Peyer's patch (tissue), 4 donors: ENCODE results near the gene GTF2F2. TPM values are rescaled to one million over a fixed set of nuclear protein-coding genes. Genes with fewer than 3 reads are reported as not detected.

ENCODE experiments used
- DNase-seq, 3 donors: peaks; one replicate each; pipeline ENCODE4 v3.0.0-alpha.2; 2017 to 2019
- H3K27ac ChIP-seq, 4 donors: fragments of 200-600 bp; sonication (generic); one replicate each; pipeline ENCODE4 v1.5.1; 2016 to 2019
- H3K27me3 ChIP-seq, 2 donors: fragments of 200-600 bp; sonication (generic); one replicate each; pipeline ENCODE4 v1.5.1; 2019
- H3K36me3 ChIP-seq, 3 donors: fragments of 200-600 bp; sonication (generic); one replicate each; pipeline ENCODE4 v1.5.1; 2016 to 2019
- H3K4me1 ChIP-seq, 4 donors: fragments of 200-600 bp; sonication (generic); one replicate each; pipeline ENCODE4 v1.5.1; 2016 to 2019
- H3K4me3 ChIP-seq, 4 donors: fragments of 200-600 bp; sonication (generic); 1 replicate in 3 of 4; 2 replicates in 1 of 4; pipeline ENCODE4 v1.5.1; 2016 to 2019; ENCODE audit warnings: mild to moderate bottlenecking in 1 of 4
- H3K9me3 ChIP-seq, 4 donors: fragments of 200-600 bp; sonication (generic); one replicate each; pipeline ENCODE4 v1.5.1; 2016 to 2019; ENCODE audit warnings: mild to moderate bottlenecking in 1 of 4
- POLR2A ChIP-seq, 2 donors: fragments of 450-650 bp; IDR thresholded peaks; one replicate each; pipeline ENCODE4 v1.5.1; 2017; ENCODE audit warnings: antibody characterized with exemption in 2 of 2, mild to moderate bottlenecking in 2 of 2, moderate library complexity in 2 of 2
- total RNA-seq, 4 donors: library from RNA; depleted of rRNA; stranded (reverse); fragments of >200 nt; gene quantifications; one replicate each; pipeline ENCODE4 v1.1.0, GENCODE V29; 2016
- TF ChIP-seq, protein P1 (sequence below), 6 experiments: fragments of 450-650 bp in 4 of 6; fragments of 200-600 bp in 2 of 6; sonication (generic) in 1 of 6; IDR thresholded peaks; one replicate each; pipeline ENCODE4 v1.5.1; 2017 to 2019; ENCODE audit warnings: antibody characterized with exemption in 6 of 6, mild to moderate bottlenecking in 3 of 6, moderate library complexity in 1 of 6

Gene GTF2F2
- total RNA-seq, 4 donors from 2014 or later: 8.2 to 14.0 (median 12.4) TPM

DNA sequence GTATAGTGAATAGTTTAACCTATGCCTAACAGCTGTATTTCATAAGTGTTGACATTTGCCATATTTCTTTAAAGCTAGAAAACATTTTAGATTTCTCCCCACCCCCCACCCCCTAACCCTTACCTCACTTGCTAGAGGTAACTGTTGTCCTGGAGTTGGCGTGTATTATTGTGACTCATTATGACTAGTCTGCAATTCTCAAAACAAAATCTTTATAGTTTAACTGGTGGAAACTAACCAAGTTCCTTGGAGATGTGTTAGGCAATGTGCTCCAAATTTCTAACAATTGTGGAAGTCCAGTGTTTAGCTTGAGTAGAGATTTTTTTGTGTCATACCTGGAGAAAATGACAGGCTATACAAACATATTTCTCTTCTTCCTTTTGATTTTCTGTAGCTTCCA lies 42.5 kb downstream of the GTF2F2 start:
- Histone ChIP-seq H3K36me3 (peaks cover 0 to 4% (median 0%) of the 10 kb centered on the region in 3 donors), H3K4me3 (no peak overlapping the region), H3K27me3 (no peaks in the 10 kb centered on the region), H3K4me1 (peaks cover 0 to 5% (median 0%) of the 10 kb centered on the region in 4 donors), H3K27ac (no peak overlapping the region), H3K9me3 (no peaks in the 10 kb centered on the region)
- no peak for DNase-seq
- TF ChIP-seq, protein P1, sequence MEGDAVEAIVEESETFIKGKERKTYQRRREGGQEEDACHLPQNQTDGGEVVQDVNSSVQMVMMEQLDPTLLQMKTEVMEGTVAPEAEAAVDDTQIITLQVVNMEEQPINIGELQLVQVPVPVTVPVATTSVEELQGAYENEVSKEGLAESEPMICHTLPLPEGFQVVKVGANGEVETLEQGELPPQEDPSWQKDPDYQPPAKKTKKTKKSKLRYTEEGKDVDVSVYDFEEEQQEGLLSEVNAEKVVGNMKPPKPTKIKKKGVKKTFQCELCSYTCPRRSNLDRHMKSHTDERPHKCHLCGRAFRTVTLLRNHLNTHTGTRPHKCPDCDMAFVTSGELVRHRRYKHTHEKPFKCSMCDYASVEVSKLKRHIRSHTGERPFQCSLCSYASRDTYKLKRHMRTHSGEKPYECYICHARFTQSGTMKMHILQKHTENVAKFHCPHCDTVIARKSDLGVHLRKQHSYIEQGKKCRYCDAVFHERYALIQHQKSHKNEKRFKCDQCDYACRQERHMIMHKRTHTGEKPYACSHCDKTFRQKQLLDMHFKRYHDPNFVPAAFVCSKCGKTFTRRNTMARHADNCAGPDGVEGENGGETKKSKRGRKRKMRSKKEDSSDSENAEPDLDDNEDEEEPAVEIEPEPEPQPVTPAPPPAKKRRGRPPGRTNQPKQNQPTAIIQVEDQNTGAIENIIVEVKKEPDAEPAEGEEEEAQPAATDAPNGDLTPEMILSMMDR (IDR thresholded peaks at IDR 0.05): no peak
- TF ChIP-seq POLR2A (IDR thresholded peaks at IDR 0.05): no peak

DNA sequence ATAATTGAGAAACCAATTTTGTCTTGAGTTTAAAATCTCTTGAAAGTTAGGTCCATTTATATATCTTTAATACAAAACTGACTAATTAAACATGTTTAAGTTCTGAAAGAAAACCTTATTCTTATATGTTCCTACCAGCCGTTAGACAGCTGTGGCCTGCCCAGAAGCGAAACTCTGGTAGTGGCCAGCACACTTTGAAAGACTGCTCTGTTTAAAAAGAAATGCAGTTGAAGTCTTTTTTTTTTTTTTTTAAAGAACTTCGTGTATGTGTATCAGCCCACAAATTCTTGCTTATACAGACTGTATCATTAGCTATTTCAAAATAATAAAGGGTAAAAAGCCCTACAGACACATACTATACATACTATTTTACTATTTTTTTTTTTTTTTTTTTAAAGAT lies 46.5 kb downstream of the GTF2F2 start:
- no peaks in the 10 kb centered on the region for H3K9me3 ChIP-seq
- peaks cover 0 to 5% (median 1%) of the 10 kb centered on the region in 4 donors for H3K4me1 ChIP-seq
- TF ChIP-seq, protein P1 (IDR thresholded peaks at IDR 0.05): no peak
- TF ChIP-seq POLR2A (IDR thresholded peaks at IDR 0.05): no peak
- DNase-seq: no peak
- no peak overlapping the region for H3K4me3 ChIP-seq
- no peaks in the 10 kb centered on the region for H3K36me3 ChIP-seq
- no peaks in the 10 kb centered on the region for H3K27me3 ChIP-seq
- H3K27ac ChIP-seq: no peak overlapping the region

DNA sequence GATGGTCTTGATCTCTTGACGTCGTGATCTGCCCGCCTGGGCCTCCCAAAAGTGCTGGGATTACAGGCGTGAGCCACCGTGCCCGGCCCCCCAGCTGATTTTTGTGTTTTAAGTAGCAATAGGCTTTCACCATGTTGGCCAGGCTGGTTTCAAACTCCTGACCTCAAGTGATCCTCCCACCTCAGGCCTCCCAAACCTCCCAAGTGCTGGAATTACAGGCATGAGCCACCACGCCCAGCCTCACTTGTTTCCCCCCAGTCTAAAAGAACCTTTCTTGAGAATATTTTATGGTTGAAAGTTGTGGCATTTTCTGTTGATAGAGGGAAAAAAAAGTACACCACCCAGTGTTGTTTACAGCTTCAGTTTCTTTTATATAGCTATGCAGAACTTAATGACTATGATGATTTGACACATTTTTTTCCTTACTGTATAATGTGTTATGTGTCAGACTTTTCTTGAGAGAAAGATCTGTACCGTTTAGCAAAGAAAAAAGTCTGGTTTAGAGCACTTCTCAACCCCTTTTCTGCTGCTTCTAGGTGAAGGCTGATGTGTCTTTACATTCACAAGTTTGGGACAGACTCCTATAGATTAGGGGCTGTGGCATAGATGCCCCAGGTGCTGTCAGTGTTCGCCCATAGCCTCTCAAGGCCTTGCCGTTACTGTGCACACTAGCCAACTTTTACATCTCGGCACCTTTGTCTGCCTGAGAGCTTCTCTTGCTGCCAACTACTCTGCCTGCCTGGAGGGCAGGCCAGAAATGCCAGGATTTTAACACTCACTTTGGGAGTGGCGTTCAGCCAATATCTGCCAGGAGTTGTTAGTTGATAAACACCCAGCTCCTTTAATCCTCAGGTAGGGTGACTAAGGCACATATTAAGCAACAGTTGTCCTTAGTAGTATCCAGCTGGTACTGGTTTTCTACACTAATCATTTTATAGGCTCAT lies 47.6 kb downstream of the GTF2F2 start:
- Histone ChIP-seq H3K4me3 (no peak overlapping the region), H3K36me3 (no peaks in the 10 kb centered on the region), H3K27me3 (no peaks in the 10 kb centered on the region), H3K27ac (peak overlapping the region in 1 of 4 donors; percentile 79), H3K4me1 (peaks cover 0 to 3% (median 0%) of the 10 kb centered on the region in 4 donors), H3K9me3 (no peaks in the 10 kb centered on the region)
- TF ChIP-seq, protein P1 (IDR thresholded peaks at IDR 0.05): no peak
- no peak for TF ChIP-seq POLR2A (IDR thresholded peaks at IDR 0.05)
- DNase-seq: peak in 1 of 3 donors; percentile 58

DNA sequence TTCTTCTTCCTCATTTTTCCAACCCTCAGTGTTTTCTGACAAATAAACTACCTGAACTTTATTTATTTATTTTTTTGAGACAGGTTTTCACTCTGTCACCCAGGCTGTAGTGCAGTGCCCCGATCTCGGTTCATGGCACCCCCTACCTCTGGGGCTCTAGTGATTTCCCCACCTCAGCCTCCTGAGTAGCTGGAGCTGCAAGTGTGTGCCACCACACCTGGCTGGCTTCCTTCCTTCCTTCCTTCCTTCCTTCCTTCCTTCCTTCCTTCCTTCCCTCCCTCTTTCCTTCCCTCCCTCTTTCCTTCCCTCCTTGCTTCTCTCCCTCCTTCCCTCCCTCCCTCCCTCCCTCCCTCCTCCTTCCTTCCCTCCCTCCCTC lies 48.2 kb downstream of the GTF2F2 start:
- Histone ChIP-seq H3K9me3 (no peaks in the 10 kb centered on the region), H3K27me3 (no peaks in the 10 kb centered on the region), H3K27ac (peak overlapping the region in 1 of 4 donors; percentile 79), H3K4me3 (no peak overlapping the region), H3K4me1 (peaks cover 0 to 3% (median 0%) of the 10 kb centered on the region in 4 donors), H3K36me3 (no peaks in the 10 kb centered on the region)
- TF ChIP-seq, protein P1 (IDR thresholded peaks at IDR 0.05): no peak
- no peak for DNase-seq

DNA sequence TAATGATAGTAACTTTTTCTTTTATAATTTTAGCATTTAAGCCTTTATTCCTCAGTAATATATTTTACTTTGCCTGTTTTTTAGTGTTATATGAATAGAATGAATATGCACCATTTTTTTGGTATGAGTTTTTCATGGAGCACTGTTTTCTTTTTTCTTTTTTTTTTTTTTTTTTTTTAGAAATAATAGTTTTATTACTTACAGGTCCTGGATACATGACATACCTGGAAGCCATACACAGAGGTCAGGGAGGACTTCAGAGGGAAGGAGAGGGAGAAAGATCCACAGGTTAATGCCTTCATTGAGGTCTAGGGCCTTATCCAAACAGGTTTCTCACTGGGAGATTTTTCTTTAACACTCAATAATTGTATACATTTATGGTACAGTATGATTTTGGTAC lies 54.2 kb downstream of the GTF2F2 start:
- Histone ChIP-seq H3K4me1 (peaks cover 0 to 10% (median 0%) of the 10 kb centered on the region in 4 donors), H3K27ac (no peak overlapping the region), H3K27me3 (no peaks in the 10 kb centered on the region), H3K36me3 (no peaks in the 10 kb centered on the region), H3K4me3 (no peak overlapping the region), H3K9me3 (no peaks in the 10 kb centered on the region)
- TF ChIP-seq, protein P1 (IDR thresholded peaks at IDR 0.05): no peak
- TF ChIP-seq POLR2A (IDR thresholded peaks at IDR 0.05): no peak
- no peak for DNase-seq
